HG03159 (cell line): ENCODE results near the gene CABP4.

Experiments used
- ATAC-seq: cut with Tn5 transposase; IDR thresholded peaks from one replicate; pipeline ENCODE4 v1.9.1; 2021; ENCODE audit warnings: mild to moderate bottlenecking, moderate library complexity; ENCODE audit not compliant: unreplicated experiment

The CABP4 gene

GRCh38 chr11:67435031-67435726, 20.0 kb upstream of the CABP4 start:
- ATAC-seq: no peak

GRCh38 chr11:67435727-67436458, 19.3 kb upstream of the CABP4 start:
- ATAC-seq: no peak

GRCh38 chr11:67436459-67437081, 18.6 kb upstream of the CABP4 start:
- ATAC-seq: no peak

- no peak for ATAC-seq
Measured at GRCh38 chr11:67437082-67437808, 17.9 kb upstream of the CABP4 start, which contains the start of gene PTPRCAP. Gene PTPRCAP, minus strand, starts transcription at chr11:67437682. Its CDS starts 63 bp downstream, at chr11:67437619.

GRCh38 chr11:67437809-67438157, 17.4 kb upstream of the CABP4 start:
- ATAC-seq: no peak

GRCh38 chr11:67438158-67438902, 16.8 kb upstream of the CABP4 start:
- no peak for ATAC-seq

GRCh38 chr11:67439321-67440228, 15.6 kb upstream of the CABP4 start:
- no peak for ATAC-seq

GRCh38 chr11:67440229-67441097, 14.7 kb upstream of the CABP4 start:
- no peak for ATAC-seq

- ATAC-seq: no peak
Measured at GRCh38 chr11:67441098-67441563, 14.0 kb upstream of the CABP4 start.

- no peak for ATAC-seq
Measured at GRCh38 chr11:67441731-67442351, 13.3 kb upstream of the CABP4 start.

- ATAC-seq: no peak
Measured at GRCh38 chr11:67442504-67443404, 12.4 kb upstream of the CABP4 start.

GRCh38 chr11:67445515-67445914, 9.6 kb upstream of the CABP4 start:
- ATAC-seq: no peak

GRCh38 chr11:67448220-67448609, 6.9 kb upstream of the CABP4 start:
- ATAC-seq: no peak

- no peak for ATAC-seq
Measured at GRCh38 chr11:67449116-67449844, 5.9 kb upstream of the CABP4 start.

GRCh38 chr11:67450796-67451657, 4.1 kb upstream of the CABP4 start:
- ATAC-seq: no peak

- ATAC-seq: no peak
Measured at GRCh38 chr11:67451658-67451976, 3.5 kb upstream of the CABP4 start.
